Mesenchymal stem cell (in vitro differentiated cells and primary cell): ENCODE data around the gene EVL.
A peak's percentile ranks its signal among the peaks of the same experiment; 100 is the strongest.
"Not testable (repeated sequence)": the region's sequence is repeated elsewhere in the genome, so short reads cannot be mapped to it uniquely, and the experiment has no call there.

Experiments used
- DNase-seq: peaks from one replicate; pipeline ENCODE4 v3.0.0-alpha.2; 2013
- H2AFZ ChIP-seq: one replicate; pipeline ENCODE4 v1.6.1; 2013; ENCODE audit warnings: low read depth, mild to moderate bottlenecking, control low read depth, inconsistent platforms, low read length, moderate library complexity
- H2AK5ac ChIP-seq: 2 replicates; pipeline ENCODE4 v1.6.1; 2013; ENCODE audit warnings: low read length, moderate library complexity, mild to moderate bottlenecking, inconsistent platforms; ENCODE audit not compliant: severe bottlenecking
- H2BK120ac ChIP-seq: one replicate; pipeline ENCODE4 v1.6.1; 2013; ENCODE audit warnings: low read depth, mild to moderate bottlenecking, inconsistent platforms, low read length, moderate library complexity
- H2BK12ac ChIP-seq, 2 experiments: one replicate each; pipeline ENCODE4 v1.6.1; 2013; ENCODE audit warnings: inconsistent platforms in 2 of 2, low read length in 2 of 2, mild to moderate bottlenecking in 2 of 2, moderate library complexity in 2 of 2, control low read depth in 1 of 2
- H2BK15ac ChIP-seq: one replicate; pipeline ENCODE4 v1.6.1; 2013; ENCODE audit warnings: mild to moderate bottlenecking, low read depth, inconsistent platforms; ENCODE audit not compliant: poor library complexity, severe bottlenecking
- H2BK5ac ChIP-seq: 2 replicates; pipeline ENCODE4 v1.6.1; 2013; ENCODE audit warnings: low read depth, mild to moderate bottlenecking, low read length, control low read depth, inconsistent platforms; ENCODE audit not compliant: poor library complexity, severe bottlenecking
- H3K14ac ChIP-seq, 2 experiments: one replicate each; pipeline ENCODE4 v1.6.1; 2013; ENCODE audit warnings: inconsistent platforms in 2 of 2, low read length in 2 of 2, control low read depth in 1 of 2, mild to moderate bottlenecking in 1 of 2, moderate library complexity in 1 of 2
- H3K18ac ChIP-seq, 2 experiments: one replicate each; pipeline ENCODE4 v1.6.1; 2013; ENCODE audit warnings: inconsistent platforms in 2 of 2, low read length in 2 of 2, control low read depth in 1 of 2, low read depth in 1 of 2, mild to moderate bottlenecking in 1 of 2
- H3K23ac ChIP-seq, 2 experiments: one replicate each; pipeline ENCODE4 v1.6.1; 2013; ENCODE audit warnings: inconsistent platforms in 2 of 2, low read length in 2 of 2, mild to moderate bottlenecking in 2 of 2, moderate library complexity in 2 of 2, control low read depth in 1 of 2
- H3K27ac ChIP-seq: 2 replicates; pipeline ENCODE4 v1.5.1; 2013; ENCODE audit warnings: mild to moderate bottlenecking, moderate library complexity, low read length, control low read depth, inconsistent platforms; ENCODE audit not compliant: poor library complexity, severe bottlenecking
- H3K27me3 ChIP-seq, 2 experiments: 2 replicates each; pipeline versions ENCODE4 v1.6.1 to v1.7.0; 2013; ENCODE audit warnings: low read length in 2 of 2, mild to moderate bottlenecking in 2 of 2, moderate library complexity in 2 of 2, control low read depth in 1 of 2, inconsistent platforms in 1 of 2; ENCODE audit not compliant: control insufficient read depth in 1 of 2, insufficient read depth in 1 of 2
- H3K36me3 ChIP-seq, 2 experiments: 2 replicates each; pipeline versions ENCODE4 v1.6.1 to v1.7.0; 2013; ENCODE audit warnings: low read length in 2 of 2, control low read depth in 1 of 2, inconsistent platforms in 1 of 2, low read depth in 1 of 2, mild to moderate bottlenecking in 1 of 2; ENCODE audit not compliant: insufficient read depth in 2 of 2, control insufficient read depth in 1 of 2
- H3K4ac ChIP-seq, 2 experiments: one replicate each; pipeline ENCODE4 v1.6.1; 2013; ENCODE audit warnings: inconsistent platforms in 2 of 2, low read length in 2 of 2, mild to moderate bottlenecking in 2 of 2, moderate library complexity in 2 of 2, control low read depth in 1 of 2, low read depth in 1 of 2
- H3K4me1 ChIP-seq: 2 replicates; pipeline ENCODE4 v1.6.1; 2013; ENCODE audit warnings: low read depth, low read length, control low read depth; ENCODE audit not compliant: control insufficient read depth, insufficient read depth
- H3K4me2 ChIP-seq: 2 replicates; pipeline ENCODE4 v1.6.1; 2013; ENCODE audit warnings: low read length, mild to moderate bottlenecking, inconsistent platforms; ENCODE audit not compliant: poor library complexity, severe bottlenecking
- H3K4me3 ChIP-seq, 2 experiments: 2 replicates each; pipeline versions ENCODE4 v1.5.1 to v1.7.0; 2013; ENCODE audit warnings: low read length in 2 of 2, mild to moderate bottlenecking in 2 of 2, control low read depth in 1 of 2, low read depth in 1 of 2; ENCODE audit not compliant: insufficient read depth in 1 of 2
- H3K79me1 ChIP-seq: replicated peaks from 2 replicates; pipeline ENCODE4 v1.6.1; 2013; ENCODE audit warnings: mild to moderate bottlenecking, control low read depth, low read length, inconsistent platforms; ENCODE audit not compliant: poor library complexity, severe bottlenecking
- H3K9ac ChIP-seq: 2 replicates; pipeline ENCODE4 v1.7.0; 2013; ENCODE audit warnings: mild to moderate bottlenecking, low read length, moderate library complexity
- H3K9me3 ChIP-seq: 2 replicates; pipeline ENCODE4 v1.7.0; 2013; ENCODE audit warnings: mild to moderate bottlenecking, low read length; ENCODE audit not compliant: control insufficient read depth
- H4K8ac ChIP-seq: one replicate; pipeline ENCODE4 v1.6.1; 2013; ENCODE audit warnings: inconsistent platforms, mild to moderate bottlenecking, low read length, moderate library complexity
- H4K91ac ChIP-seq: one replicate; pipeline ENCODE4 v1.6.1; 2013; ENCODE audit warnings: mild to moderate bottlenecking, low read length, inconsistent platforms
- WGBS: methylation state at CpG from one replicate; pipeline ENCODE4 v1.1.7; 2013; ENCODE audit warnings: mixed read lengths; 5-methylcytosine and 5-hydroxymethylcytosine counted together

Gene EVL

DNA sequence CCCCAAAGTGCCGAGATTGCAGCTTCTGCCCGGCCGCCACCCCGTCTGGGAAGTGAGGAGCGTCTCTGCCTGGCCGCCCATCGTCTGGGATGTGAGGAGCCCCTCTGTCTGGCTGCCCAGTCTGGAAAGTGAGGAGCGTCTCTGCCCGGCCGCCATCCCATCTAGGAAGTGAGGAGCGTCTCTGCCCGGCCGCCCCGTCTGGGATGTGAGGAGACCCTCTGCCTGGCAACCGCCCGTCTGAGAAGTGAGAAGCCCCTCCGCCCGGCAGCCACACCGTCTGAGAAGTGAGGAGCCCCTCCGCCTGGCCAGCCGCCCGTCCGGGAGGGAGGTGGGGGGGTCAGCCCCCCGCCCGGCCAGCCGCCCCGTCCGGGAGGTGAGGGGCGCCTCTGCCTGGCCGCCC lies 115.4 kb downstream of the EVL start:
- H2BK12ac ChIP-seq, H3K36me3 ChIP-seq, H4K91ac ChIP-seq, H3K4me3 ChIP-seq, H3K23ac ChIP-seq, H3K27ac ChIP-seq, H2BK120ac ChIP-seq, H3K27me3 ChIP-seq, H2BK15ac ChIP-seq, H3K14ac ChIP-seq, H4K8ac ChIP-seq, H2BK5ac ChIP-seq, H3K4me2 ChIP-seq, H2AK5ac ChIP-seq, H3K18ac ChIP-seq, H3K4me1 ChIP-seq, H3K9me3 ChIP-seq, H3K9ac ChIP-seq, H2AFZ ChIP-seq, H3K79me1 ChIP-seq, H3K4ac ChIP-seq, DNase-seq: not testable (repeated sequence)
- WGBS: 94% methylated on average over 14 of the region's 30 CpGs

DNA sequence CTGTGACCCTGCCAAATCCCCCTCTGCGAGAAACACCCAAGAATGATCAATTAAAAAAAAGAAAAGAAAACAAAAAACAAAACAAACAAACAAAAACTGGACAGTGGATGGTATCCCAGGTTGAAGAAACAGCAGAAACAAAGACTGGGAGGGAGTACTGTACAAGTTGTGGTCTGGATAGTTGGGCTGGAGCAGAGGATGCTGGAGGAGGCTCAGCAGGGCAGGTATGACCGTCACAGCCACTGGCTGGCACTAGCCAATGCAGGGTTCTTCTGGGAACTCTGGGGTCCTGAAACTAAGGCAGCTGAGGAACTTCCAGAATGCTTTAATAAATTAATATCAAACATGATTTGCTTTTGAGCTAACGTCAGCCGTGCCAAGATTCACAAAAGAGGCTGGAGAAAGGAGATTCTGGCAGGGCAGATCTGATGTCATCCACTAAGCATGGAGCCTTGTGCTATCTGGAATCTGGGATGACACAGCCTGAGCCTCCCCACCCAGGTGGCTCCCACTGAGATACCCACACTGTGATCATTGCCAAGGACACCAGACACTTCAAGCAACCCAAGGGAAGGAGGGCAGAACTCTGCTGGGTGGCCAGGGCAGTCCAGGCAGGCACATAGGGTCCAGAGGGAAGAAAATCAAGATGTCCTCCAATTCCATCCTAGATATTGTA lies 116.8 kb downstream of the EVL start:
- H2BK120ac ChIP-seq, H3K9ac ChIP-seq, H3K4ac ChIP-seq, H3K79me1 ChIP-seq, H3K4me1 ChIP-seq, H3K27me3 ChIP-seq, H4K8ac ChIP-seq, H3K4me2 ChIP-seq, H2AFZ ChIP-seq, H2BK12ac ChIP-seq, H3K4me3 ChIP-seq, H3K9me3 ChIP-seq, H3K27ac ChIP-seq, H3K23ac ChIP-seq, H3K18ac ChIP-seq, H2AK5ac ChIP-seq, H3K36me3 ChIP-seq, H2BK15ac ChIP-seq, DNase-seq, H4K91ac ChIP-seq, H2BK5ac ChIP-seq: not testable (repeated sequence)
- H3K14ac ChIP-seq: peak overlapping the region in 1 of 2 experiments; percentile 83
- WGBS: 100% methylated on average over 2 of the region's 4 CpGs

DNA sequence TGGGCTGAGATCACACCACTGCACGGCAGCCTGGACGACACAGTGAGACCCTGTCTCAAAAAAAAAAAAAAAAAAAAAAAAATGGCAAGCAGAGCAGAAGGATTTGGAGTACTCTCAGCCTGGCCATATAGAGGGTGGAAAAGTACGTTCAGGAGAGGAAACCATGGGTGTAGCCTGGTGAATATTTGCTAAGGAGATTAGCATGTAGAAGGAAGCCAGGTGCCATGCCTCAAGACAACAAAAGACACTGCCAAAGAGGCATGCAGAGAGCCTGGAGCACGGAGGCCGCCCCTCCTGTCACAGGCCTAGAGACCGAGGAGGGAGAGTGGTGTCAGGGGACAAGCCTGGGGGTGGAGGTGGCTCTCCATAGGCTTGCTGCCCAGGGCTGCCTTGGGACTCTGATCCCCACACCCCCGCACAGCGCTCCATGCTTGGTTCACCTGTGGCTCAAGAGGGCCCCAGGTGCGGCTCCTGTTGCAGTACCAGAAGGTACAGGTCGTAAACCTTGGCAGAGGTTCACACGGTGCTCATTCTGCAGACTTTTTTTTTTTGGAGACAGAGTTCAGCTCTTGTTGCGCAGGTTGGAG lies 122.1 kb downstream of the EVL start:
- WGBS: 91% methylated on average over 12 of the region's 12 CpGs
- Histone ChIP-seq H2BK120ac (no peak overlapping the region), H2BK12ac (no peak overlapping the region)

DNA sequence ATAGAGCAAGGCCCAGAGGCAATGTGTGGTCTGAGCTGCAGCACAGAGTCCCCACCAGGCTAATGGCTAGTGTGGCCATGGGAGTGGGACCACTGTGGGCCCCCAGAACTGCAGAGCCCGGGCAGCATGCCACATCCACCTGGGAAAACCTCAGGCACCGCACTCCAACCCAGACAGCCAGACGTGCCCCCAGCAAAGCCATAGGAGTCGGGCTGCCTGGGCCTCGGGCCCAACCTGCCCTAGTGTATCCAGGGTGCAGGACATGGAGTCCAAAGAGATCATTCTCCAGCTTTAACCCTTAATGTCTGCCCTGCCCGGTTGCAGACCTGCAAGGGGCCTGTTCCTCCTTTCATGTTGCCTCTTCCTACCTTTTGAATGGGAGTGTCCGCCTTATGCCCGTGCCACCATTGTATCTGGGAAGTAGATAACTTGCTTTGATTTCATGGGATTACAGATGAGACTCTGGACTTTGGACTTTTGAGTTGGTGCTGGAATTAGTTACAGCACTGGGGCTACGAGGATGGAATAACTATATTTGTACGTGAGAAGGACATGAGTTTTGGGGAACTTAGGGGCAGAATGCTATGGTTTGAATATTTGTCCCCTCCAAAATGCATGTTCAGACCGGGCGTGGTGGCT lies 123.3 kb downstream of the EVL start:
- no peak overlapping the region for H3K27ac ChIP-seq
- H3K36me3 ChIP-seq: no peaks in the 10 kb centered on the region
- no peak overlapping the region for H2AK5ac ChIP-seq
- H4K8ac ChIP-seq: no peak overlapping the region
- no peak overlapping the region for H3K18ac ChIP-seq
- no peak overlapping the region for H2AFZ ChIP-seq
- peaks cover 9% of the 10 kb centered on the region for H3K4me1 ChIP-seq
- H3K27me3 ChIP-seq: no peaks in the 10 kb centered on the region
- 90% methylated on average over 12 of the region's 12 CpGs for WGBS
- no peak overlapping the region for H3K23ac ChIP-seq
- H4K91ac ChIP-seq: no peak overlapping the region
- no peak overlapping the region for H3K14ac ChIP-seq
- no peaks in the 10 kb centered on the region for H3K79me1 ChIP-seq
- H3K9ac ChIP-seq: no peak overlapping the region
- no peak overlapping the region for H2BK12ac ChIP-seq
- H3K9me3 ChIP-seq: no peaks in the 10 kb centered on the region
- H2BK120ac ChIP-seq: no peak overlapping the region
- no peak overlapping the region for H2BK5ac ChIP-seq
- DNase-seq: no peak
- no peak overlapping the region for H3K4ac ChIP-seq
- no peak overlapping the region for H3K4me3 ChIP-seq
- no peak overlapping the region for H3K4me2 ChIP-seq
- no peak overlapping the region for H2BK15ac ChIP-seq

More for the DNA sequence above, 122.1 kb downstream of the EVL start:
- Histone ChIP-seq H2BK5ac (no peak overlapping the region), H4K91ac (no peak overlapping the region), H3K9ac (no peak overlapping the region), H3K4me1 (peaks cover 3% of the 10 kb centered on the region), H2AK5ac (no peak overlapping the region), H4K8ac (no peak overlapping the region), H3K18ac (no peak overlapping the region), H3K14ac (no peak overlapping the region), H2AFZ (no peak overlapping the region), H3K4me3 (no peak overlapping the region), H3K79me1 (no peaks in the 10 kb centered on the region), H3K9me3 (no peaks in the 10 kb centered on the region), H3K27ac (no peak overlapping the region), H3K23ac (no peak overlapping the region), H3K27me3 (no peaks in the 10 kb centered on the region), H3K4me2 (no peak overlapping the region), H3K4ac (no peak overlapping the region), H3K36me3 (no peaks in the 10 kb centered on the region), H2BK15ac (peak overlapping the region; percentile 36)
- DNase-seq: no peak
